Activated CD4-positive, alpha-beta T cell treated with anti-CD3 and anti-CD28 coated beads for 1 hour (primary cell): Measurements from ENCODE around the gene TAF1C.
A peak's percentile ranks its signal among the peaks of the same experiment; 100 is the strongest.
"Not testable (repeated sequence)": the region's sequence is repeated elsewhere in the genome, so short reads cannot be mapped to it uniquely, and the experiment has no call there.

ENCODE experiments used
- DNase-seq: peaks from one replicate; pipeline ENCODE4 v3.0.0-alpha.2; 2020

The TAF1C gene, protein sequence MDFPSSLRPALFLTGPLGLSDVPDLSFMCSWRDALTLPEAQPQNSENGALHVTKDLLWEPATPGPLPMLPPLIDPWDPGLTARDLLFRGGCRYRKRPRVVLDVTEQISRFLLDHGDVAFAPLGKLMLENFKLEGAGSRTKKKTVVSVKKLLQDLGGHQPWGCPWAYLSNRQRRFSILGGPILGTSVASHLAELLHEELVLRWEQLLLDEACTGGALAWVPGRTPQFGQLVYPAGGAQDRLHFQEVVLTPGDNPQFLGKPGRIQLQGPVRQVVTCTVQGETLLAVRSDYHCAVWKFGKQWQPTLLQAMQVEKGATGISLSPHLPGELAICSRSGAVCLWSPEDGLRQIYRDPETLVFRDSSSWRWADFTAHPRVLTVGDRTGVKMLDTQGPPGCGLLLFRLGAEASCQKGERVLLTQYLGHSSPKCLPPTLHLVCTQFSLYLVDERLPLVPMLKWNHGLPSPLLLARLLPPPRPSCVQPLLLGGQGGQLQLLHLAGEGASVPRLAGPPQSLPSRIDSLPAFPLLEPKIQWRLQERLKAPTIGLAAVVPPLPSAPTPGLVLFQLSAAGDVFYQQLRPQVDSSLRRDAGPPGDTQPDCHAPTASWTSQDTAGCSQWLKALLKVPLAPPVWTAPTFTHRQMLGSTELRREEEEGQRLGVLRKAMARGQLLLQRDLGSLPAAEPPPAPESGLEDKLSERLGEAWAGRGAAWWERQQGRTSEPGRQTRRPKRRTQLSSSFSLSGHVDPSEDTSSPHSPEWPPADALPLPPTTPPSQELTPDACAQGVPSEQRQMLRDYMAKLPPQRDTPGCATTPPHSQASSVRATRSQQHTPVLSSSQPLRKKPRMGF

DNA sequence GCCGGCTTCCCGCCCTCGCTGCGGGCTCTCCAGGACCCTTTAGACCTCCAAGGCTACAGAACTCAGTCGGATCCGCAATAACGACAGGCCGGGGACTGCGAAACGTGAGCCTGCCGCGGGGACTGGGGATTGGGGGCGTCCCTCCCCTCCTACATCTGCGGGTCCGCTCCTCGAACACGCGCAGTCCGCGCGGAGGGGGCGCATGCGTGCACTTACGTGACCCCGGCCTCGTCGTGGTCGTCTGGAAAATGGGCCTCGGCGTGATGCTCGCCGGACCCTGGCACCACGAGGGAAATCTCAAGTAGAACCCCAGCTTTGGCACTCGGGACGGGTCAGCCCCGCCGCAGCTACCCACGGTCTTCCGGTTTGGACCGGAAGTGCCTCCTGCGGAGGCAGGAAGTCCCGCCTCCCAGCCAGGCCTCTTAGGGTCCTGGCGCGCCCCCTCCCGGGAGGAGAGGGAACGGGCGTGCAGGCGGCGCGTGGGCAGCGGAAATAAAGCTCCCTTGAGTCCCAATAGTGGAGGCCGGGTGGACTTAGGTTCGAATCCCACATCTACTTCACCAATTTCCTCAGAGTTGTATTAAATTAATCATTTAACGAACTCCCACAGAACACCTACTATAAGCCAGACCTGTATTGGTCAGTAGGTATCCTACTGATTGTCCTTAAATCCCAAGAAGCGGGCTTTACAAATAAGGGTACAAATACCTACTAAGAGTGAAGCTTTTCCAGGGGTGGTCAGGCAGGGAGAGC is at the start of gene TAF1C:
Gene TAF1C (minus strand): TSS at position 373 of the 753 bp plus-strand sequence. CDS start 2,069 bp downstream, outside the sequence.
- peak; percentile 84 for DNase-seq

DNA sequence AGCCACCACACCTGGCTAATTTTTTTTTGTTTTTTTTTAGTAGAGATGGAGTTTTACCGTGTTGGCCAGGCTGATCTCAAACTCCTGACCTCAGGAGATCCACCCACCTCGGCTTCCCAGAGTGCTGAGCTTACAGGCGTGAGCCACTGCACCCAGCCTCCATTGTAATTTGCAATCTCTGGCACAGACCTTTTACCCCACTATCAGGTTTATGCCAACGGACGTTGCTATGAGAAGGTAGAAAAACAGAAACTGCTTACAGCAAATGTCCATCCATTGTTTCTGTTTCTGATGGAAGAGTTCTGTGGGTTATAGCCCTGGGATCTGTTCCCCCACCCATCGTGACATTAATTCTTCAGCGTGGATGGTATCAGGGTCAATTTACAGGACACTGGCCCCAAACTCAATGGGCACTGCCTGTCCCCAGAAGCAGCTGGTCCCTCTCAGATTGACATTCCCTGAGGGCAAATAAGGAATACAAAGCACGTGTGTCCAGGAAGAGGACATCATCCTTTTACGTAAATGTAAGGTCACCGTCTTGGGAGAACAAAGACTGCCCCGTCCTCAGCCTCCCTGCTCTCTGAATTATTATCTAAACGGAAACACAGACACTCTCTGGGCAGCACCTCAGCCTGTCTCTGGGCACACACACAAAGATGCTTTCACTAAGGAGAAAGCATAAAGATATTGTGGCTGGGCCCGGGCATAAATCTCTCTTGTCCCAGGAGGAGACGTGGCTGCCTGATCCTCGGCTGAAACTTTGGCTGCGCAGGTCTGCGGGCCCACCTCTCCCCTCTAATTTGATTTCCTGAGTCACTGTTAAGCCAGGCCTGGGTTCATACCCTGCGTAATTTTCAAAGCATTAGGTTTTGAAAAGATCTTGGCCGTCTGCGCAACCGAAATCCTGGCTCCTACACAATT is 47.7 kb upstream of the TAF1C start:
- DNase-seq, result no peak

DNA sequence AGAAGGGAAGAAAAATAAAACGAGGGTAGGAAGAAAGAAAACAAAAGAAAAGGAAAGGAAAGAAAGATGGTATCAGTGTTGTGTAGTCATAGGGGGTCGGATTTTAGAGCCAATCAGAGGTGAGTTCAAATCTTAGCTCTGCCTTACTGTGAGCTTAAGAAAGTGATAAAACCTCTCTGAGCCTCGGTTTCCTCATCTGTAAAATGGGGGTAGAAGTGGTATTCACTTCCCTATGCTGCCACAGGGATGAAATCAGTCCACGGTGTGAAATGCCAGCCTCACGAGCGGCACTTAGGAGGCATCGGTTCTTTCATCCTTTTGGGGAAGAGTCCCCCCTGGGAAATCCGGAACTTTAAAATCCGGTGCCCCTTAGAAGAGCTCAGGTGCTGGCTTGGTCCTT is 46.9 kb upstream of the TAF1C start:
- no peak for DNase-seq

DNA sequence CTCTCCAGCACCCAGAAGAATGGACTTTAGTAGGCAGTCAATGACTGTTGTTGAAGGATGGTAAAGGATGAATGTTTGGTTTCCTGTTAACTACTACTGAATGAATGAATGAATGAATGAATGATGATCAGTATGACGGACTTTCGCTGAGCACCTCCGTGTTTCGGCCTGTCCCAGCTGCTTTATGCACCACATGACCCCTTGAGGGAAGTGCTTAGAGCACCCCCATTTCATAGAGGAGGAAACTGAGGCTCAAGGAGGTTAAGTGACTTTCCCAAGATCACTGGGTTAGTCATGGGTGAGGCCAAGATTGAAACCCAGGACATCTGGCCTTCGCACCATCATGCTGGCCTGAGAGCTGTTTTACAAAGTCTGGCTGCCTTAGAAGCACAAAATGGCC is 46.1 kb upstream of the TAF1C start:
- no peak for DNase-seq

DNA sequence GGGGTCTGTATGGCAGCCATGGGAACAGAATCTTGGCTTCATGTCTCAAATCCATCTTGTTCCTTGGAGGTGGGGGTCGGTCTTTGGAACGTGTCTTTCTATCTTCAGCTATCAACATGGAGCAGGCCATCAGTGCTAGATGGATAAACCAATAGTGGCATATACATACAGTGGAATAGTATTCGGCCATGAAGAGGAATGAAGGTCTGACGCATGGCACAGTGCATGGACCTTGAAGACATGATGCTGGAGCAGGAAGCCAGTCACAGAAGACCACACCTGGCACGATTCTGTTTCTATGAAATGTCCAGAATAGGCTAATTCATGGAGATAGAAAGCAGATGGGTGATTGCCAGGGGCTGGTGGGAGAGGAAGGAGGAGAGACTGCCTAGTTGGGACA is 45.2 kb upstream of the TAF1C start:
- DNase-seq, result no peak

DNA sequence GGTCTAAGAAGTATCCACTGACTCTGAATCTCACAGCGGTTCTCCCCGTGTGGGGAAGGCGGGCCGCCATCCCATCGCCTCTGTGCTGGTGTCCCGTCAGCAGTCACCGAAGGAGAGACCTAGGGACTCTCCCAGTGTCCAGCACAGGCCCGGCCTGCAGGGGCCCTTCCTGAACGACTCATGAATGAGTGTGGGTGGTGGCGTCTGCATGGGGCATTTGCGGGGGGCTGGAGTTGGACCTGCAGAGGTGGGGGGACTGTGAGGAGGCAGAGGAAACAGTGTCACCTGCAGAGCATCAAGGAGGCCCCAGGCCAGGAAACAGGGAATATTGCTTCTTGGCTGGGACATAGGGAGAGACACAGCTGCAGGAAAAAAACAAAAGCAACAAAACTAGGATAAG is 42.6 kb upstream of the TAF1C start:
- no peak for DNase-seq

DNA sequence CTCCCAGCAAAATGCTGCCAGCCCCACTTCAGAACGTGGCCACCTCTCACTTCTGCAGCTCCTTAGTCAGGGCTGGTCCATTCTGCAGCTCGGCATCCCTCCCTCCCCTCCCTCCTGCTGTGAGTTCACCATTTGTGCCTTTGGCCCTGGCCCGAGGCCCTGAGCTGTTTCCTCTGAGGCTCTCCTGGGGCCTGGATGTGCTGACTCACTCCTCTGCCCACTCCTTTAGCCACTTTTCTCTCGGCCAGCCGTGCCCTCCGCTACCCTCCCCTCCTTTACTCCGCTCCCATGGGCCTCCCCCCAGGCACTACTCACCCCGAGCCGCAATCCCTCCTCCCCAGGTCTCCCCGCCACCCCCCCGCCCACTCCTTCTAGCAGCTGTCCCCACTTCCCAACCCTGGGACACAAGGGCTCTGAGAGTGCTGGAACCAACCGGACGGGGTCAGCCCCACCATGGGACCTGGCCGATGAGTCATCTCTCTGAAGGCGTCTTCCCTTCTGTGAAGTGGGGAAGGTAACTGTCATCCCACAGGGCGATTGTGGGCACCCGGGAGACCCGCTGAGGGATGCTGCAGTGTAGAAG is 41.5 kb upstream of the TAF1C start:
- no peak for DNase-seq

DNA sequence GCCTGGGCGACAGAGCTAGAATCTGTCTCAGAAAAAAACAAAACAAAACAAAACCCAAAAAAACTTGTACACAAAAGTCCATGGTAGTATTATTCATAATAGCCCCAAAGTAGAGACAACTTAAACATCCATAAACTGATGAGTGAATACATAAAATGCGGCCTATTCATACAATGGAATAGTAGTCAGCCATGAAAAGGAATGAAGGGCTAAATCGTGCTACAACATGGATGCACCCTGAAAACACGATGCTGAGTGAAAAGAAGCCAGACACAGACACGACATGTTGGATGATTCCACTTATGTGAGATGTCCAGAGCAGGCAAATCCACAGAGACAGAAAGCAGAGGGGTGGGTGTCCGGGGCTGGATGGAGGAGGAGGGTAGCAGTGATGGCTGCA is 40.7 kb upstream of the TAF1C start:
- DNase-seq, result no peak

DNA sequence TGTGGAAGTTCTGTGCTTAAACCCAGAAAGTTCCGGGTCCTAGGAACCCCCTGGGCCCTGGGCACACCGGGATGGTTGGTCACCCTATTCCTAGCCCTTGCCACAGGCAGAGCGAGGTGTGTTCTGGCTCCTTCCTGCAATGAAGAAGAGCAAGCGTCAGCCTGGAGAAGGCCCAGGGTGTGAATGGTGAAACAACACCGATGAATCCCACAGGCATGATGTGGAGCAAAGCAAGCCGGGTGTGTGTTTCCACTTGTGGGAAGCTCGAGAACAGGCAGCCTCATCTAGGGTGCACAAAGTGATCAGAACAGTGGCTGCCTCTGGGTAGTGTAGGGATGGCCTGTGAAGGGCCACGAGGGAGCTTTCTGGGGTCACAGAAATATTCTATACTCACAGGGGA is 39.2 kb upstream of the TAF1C start:
- no peak for DNase-seq

DNA sequence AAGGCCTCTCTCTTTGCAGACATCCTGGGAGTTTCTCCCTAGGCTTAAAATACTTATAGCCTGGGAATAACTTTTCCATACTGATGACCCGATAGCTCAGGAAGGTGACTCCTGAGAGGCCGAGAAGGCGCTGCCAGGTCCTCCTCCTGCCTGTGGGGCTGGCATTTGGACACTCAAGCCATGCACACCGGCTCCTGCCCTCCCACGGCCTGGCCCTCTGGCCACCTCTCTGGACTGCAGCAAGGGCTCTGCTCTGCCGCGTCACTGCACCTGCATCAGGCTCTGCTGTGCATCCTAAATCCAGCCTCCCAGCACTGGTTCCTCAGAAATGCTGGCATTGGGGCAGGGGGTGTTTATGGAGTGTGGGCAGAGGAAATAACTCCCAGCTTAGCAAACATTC is 38.7 kb upstream of the TAF1C start:
- DNase-seq, result no peak

DNA sequence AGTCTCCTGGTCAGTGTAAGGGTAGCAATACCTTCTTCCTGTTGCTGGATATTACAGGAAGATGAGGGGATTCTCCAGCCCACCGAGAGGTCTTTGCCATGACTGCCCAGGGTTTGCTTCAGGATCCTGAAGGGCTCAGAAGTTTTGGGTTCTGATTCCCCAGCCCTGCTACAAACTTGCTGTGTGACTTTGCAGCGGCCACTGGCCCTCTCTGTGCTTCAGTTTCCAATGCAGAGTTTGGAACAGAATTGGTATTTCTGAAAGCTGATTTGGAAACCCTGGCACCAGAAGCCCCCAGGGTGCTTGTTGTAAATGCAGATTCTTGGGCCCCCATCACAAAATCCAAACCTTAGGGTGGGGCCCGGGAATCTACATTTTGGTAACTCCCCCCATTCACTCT is 38.3 kb upstream of the TAF1C start:
- DNase-seq, result no peak

DNA sequence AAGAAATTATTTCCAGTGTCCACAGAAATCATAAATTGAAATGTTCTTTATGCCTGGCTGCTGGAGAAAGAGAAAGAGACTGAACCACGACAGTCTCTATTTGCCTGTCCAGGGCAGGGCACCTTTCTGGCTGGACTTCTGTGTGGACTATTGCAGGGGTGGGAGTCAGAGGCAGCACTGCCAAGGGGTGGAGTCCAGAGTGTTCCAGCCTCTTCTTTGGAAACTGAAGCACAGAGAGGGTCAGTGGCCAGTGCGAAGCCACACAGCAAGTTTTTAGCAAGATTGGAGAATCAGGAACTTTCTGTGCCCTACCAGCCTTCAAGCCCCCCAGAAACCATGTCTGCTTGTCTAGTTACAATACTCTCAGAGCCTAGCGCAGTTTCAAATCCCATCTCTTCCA is 37.7 kb upstream of the TAF1C start:
- DNase-seq, result no peak

DNA sequence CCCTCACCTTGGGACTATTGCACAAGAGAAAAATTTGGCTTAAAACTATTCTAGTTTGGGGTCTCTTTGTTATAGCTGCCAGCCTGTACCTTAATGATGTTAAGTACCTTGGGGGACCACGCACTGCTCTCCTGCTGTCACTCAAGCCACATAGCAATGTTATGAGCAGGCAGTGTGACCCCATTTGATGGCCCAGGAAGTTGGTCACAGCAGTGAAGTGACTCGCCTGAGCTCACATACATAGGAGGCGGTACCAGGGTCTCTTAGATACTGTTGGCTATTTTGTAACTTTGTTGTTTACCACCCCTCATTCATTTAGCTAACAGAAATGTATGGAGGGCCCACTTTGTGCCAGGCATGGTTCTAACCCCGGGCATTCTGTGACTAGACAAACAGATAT is 36.6 kb upstream of the TAF1C start:
- DNase-seq, result no peak

DNA sequence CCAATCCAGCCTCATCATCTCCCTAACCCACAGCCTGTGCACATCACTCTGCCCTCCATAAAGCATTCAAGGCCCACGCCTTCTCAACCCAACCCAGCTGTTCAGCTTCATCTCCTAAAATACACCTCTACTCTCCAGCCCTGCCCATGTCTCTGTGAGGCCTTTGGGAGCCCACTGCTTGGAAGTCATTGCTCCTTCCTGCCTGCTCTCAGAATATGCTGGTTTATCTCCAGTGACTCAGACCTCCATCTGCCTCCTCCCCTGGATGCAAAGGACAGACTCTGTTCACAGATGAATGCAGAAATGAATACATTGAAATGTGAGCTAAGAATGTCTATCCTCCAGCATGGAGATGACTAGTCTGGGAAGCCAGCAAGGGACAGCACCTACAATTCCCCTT is 34.0 kb upstream of the TAF1C start:
- DNase-seq, result no peak

DNA sequence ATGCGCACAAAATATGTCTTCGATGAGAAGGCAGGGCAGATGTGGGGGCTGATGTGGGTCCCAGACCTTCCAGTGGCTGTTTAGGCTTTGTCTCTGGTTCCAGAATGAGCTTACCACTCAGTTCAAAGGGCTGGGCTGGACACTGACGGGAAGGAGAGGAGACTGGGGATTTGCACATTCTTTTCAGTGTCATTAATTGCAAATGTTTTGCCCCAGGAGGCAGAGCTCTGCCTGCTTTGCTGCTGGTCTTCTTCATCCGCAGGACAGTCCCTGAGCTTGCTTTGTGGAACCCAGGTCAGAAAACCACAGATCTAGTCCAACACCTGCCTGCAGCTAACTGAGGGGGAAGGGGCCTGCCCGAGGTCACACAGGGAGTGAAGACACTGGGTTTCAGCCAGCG is 32.1 kb upstream of the TAF1C start:
- no peak for DNase-seq

DNA sequence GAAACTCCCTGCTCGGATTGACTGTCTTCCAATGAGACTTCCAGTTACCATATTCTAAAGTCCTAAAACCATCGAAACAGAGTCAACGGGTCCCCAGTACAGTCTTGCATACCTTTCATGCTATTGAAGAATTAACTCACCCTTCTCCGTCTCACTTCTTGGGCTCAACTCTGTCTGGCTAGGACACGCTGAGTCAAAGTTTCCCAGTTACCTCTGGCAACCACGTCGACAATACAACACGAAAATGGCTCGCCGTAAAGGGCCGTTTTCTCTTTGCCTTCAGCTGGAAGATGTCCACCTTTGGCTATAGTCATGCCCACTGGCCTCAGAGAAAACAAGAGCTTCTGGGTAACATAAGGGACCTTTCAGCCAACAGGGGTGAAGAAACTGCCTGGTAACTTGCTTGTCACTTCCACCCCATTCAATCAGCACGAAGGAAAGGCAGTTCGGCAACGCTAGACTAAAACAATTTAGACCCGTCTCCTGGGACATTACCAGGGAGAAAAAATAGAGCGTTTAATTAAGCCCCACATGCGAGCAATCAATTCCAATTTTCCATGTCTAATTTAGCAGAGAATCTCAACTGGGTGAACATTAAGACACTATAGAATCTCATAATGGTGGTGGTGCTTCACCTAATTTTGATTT is 31.4 kb upstream of the TAF1C start:
- DNase-seq, result no peak

DNA sequence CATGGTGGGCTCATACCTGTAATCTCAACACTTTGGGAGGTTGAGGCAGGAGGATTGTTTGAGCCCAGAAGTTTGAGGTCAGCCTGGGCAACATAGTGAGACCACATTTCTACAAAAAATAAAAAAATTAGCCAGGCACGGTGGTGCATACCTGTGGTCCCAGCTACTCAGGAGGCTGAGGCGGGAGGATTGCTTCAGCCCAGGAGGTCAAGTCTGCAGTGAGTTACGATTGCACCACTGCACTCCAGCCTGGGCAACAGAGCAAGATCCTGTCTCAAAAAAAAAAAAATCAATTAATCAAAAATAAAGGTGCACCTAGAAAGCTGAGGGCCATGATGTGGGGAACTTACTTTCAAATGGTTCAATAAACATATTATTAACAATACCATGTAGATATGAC is 29.3 kb upstream of the TAF1C start:
- DNase-seq, result not testable (repeated sequence)

DNA sequence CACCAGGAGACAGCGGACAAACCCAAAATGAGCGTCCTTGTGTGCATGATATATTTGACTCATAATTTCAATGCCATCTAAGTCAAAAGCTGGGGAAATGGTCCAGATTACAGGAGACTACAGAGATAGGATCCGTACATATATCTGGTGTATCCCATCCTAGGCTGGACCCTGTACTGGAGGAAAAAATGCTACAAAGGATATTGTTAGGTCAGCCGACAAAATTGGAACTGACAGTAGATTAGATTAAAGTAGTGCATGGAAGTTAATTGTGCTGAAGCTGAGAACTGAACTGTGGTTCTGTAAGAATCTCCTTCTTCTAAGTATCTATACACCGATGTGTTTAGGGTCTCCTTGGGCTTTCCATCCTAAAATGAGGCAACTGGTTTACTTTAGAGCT is 28.7 kb upstream of the TAF1C start:
- DNase-seq, result no peak

DNA sequence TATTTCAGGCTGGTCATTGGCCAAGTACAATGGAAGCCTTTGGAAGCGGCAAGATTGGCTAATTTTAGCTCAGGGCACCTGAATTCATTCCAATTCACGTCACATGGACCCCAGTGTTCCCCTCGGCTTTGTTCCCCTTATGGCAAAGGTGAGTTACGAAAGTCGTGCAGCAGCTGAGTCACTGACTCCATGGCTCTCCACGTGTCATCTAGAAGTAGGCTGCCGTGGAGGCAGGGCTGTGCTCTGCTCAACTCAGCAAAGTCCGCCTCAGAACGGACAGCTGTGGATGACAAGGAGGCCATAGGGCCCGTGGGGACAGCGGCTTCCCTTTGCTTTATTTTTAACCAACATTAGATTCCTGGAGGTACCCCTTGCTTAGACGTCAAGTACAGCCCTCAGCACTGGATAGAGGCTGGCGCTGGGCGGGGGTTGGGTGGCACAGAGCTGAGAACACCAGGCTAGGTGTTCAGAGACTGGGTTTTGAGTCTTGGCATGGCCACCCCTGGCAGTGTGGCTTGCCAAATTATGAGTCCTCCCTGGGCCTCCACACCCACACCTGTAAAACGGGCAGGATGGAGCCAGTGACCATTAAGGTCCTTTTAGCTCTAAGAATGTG is 27.7 kb upstream of the TAF1C start:
- no peak for DNase-seq

DNA sequence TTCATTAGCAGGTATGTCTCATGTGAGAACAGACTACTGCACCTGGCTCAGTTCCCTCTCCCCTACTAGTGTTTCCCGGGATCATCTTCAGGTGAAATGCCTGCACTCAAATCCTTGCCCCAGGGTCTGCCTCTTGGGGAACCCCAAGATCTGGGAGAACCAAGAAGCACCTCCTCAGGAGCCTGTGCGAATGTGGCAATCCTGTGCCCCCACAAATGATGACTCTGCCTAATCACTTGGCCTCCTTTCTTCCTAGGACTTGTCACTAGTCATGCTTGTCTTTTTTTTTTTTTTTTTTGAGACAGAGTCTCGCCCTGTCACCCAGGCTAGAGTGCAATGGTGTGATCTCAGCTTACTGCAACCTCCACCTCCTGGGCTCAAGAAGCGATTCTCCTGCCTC is 25.8 kb upstream of the TAF1C start:
- DNase-seq, result no peak

DNA sequence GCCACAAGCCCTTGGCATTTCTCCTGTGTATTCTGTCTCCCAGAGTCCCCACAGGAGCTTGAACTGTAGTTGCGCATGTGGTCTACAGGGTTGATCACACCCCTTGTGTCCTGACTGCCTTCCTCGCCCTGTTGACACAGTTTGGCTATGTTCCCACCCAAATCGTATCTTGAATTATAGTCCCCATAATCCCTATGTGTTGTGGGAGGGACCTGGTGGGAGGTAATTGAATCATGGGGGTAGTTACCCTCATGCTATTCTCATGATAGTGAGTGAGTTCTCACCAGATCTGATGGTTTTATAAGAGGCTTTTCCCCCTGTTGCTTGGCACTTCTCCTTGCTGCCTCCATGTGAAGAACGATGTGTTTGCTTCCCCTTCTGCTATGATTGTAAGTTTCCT is 25.3 kb upstream of the TAF1C start:
- no peak for DNase-seq
